DND-41 (cell line): Measurements from ENCODE around the gene LYL1.

ENCODE experiments used
- CTCF ChIP-seq: IDR thresholded peaks from 2 replicates; pipeline ENCODE4 v1.5.1; 2012; ENCODE audit warnings: borderline replicate concordance, low read length, moderate library complexity, mild to moderate bottlenecking; ENCODE audit not compliant: poor library complexity, severe bottlenecking; ENCODE audit errors: extremely low read depth
- EZH2 ChIP-seq: IDR thresholded peaks from 3 replicates; pipeline ENCODE4 v1.6.1; 2012; ENCODE audit warnings: borderline replicate concordance, low read depth, mild to moderate bottlenecking, moderate library complexity, low read length, inconsistent platforms; ENCODE audit not compliant: severe bottlenecking

DNA sequence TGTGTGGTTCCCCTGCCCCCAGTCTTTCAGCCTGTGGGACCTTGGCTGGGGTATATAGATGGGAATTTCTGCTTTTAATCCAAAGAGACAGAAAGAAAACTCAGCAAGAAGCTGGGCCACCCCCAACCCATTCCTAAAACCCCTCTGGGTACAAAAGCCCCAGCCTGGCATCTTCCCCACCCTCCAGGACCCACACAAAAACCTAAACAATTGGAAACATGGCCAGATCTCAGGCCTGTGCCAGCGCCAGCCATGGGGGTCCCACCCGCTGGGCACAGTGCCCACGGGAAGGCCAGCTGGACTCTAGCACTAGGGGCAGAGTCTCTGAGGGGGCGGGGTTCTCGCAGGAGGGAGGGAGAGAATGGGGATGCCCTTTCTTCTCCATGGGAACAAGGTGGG lies 8.6 kb downstream of the LYL1 start:
- TF ChIP-seq CTCF (no peak), EZH2 (no peak)
